ENCODE data around the gene MARCO. TPM values are rescaled to one million over a fixed set of nuclear protein-coding genes. Genes with fewer than 3 reads are reported as not detected.

Gene MARCO
- total and polyA plus RNA-seq, 10 of the 15 experiments (the other 5 are each of a cell fraction or from before 2014, with no cell fraction given): 0.13 to 0.67 (median 0.32) TPM; not detected in 5

DNA sequence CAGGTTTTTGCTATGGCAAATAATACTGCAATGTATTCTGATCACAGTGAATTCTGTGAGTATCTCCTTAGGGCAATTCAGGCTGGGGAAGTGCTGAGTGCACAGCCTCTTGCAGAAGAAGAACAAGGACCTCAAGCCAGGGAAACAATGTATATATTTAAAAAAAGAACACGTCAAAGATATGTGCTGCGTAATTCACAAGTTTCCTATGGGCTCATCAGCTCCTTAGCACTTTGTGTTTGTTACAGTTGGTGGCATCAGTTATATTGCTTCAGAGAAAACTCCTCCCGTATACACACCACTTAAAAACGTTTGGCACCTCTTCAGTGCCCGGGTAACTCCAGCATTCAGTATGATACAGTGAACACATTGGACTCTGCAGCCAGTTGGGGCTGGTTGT lies 16.5 kb upstream of the MARCO start (continued):
- TF ChIP-seq, protein P1, sequence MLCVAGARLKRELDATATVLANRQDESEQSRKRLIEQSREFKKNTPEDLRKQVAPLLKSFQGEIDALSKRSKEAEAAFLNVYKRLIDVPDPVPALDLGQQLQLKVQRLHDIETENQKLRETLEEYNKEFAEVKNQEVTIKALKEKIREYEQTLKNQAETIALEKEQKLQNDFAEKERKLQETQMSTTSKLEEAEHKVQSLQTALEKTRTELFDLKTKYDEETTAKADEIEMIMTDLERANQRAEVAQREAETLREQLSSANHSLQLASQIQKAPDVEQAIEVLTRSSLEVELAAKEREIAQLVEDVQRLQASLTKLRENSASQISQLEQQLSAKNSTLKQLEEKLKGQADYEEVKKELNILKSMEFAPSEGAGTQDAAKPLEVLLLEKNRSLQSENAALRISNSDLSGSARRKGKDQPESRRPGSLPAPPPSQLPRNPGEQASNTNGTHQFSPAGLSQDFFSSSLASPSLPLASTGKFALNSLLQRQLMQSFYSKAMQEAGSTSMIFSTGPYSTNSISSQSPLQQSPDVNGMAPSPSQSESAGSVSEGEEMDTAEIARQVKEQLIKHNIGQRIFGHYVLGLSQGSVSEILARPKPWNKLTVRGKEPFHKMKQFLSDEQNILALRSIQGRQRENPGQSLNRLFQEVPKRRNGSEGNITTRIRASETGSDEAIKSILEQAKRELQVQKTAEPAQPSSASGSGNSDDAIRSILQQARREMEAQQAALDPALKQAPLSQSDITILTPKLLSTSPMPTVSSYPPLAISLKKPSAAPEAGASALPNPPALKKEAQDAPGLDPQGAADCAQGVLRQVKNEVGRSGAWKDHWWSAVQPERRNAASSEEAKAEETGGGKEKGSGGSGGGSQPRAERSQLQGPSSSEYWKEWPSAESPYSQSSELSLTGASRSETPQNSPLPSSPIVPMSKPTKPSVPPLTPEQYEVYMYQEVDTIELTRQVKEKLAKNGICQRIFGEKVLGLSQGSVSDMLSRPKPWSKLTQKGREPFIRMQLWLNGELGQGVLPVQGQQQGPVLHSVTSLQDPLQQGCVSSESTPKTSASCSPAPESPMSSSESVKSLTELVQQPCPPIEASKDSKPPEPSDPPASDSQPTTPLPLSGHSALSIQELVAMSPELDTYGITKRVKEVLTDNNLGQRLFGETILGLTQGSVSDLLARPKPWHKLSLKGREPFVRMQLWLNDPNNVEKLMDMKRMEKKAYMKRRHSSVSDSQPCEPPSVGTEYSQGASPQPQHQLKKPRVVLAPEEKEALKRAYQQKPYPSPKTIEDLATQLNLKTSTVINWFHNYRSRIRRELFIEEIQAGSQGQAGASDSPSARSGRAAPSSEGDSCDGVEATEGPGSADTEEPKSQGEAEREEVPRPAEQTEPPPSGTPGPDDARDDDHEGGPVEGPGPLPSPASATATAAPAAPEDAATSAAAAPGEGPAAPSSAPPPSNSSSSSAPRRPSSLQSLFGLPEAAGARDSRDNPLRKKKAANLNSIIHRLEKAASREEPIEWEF (IDR thresholded peaks at IDR 0.05; ENCODE audit: insufficient replicate concordance, low read depth, low read length): no peak
- TF ChIP-seq SIX5 (IDR thresholded peaks at IDR 0.05; ENCODE audit: low read depth, low read length, severe bottlenecking) (no peak), EED (IDR thresholded peaks at IDR 0.05; ENCODE audit: low read depth) (no peak), BMI1 (IDR thresholded peaks at IDR 0.05; ENCODE audit: borderline replicate concordance) (no peak), KLF5 (IDR thresholded peaks at IDR 0.05; ENCODE audit: partially characterized antibody) (no peak), POLR2AphosphoS5 (IDR thresholded peaks at IDR 0.05; ENCODE audit: low read length) (no peak), RCOR1 (conservative IDR thresholded peaks at IDR 0.05; ENCODE audit: low read depth, low read length) (no peak)

DNA sequence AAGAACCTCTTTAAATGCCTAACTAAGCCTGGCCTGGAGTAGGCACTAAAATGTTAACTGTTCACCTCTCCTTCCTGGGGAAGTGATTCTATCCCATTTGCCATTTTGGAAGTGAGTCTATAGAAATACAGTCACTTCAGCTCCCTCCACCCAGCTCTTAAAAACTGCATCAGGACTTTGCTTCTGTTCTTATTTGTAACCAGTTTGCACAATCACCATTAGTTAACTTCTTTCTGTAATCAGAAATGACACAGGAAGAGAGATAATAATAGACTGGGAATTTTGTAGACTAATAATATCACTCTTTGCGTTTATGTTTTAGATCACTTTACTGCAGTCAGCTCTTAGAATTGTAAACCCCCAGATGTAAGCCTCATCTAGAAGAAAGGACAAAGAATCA lies 16.0 kb upstream of the MARCO start:
- Histone ChIP-seq H3K4me1 (ENCODE audit: control insufficient read depth, insufficient read depth, low read length) (no peaks in the 10 kb centered on the region), H3K79me2 (ENCODE audit: control insufficient read depth, insufficient read depth, low read length) (no peaks in the 10 kb centered on the region), H3K27me3 (replicated peaks in 1 of 2; ENCODE audit: control insufficient read depth in 2 of 2, insufficient read depth in 2 of 2, low read length in 1 of 2) (no peaks in the 10 kb centered on the region; a peak in 1 of 4 replicates), H3K27ac (ENCODE audit: control insufficient read depth, insufficient read depth) (no peak overlapping the region), H3K4me3 (no peak overlapping the region), H3K4me2 (ENCODE audit: control insufficient read depth, insufficient read depth) (no peak overlapping the region), H3K9me3 (replicated peaks; ENCODE audit: control insufficient read depth, insufficient read depth, low read length) (no peaks in the 10 kb centered on the region), H3K36me3 (ENCODE audit: control insufficient read depth in 2 of 2, insufficient read depth in 2 of 2, low read length in 1 of 2) (no peaks in the 10 kb centered on the region), H4K20me1 (ENCODE audit: control insufficient read depth, insufficient read depth) (no peaks in the 10 kb centered on the region), H3K9ac (ENCODE audit: control insufficient read depth, insufficient read depth, low read length) (no peak overlapping the region), H2AFZ (ENCODE audit: control insufficient read depth, low read depth, low read length) (no peak overlapping the region)
- intact Hi-C loops (cut with micrococcal nuclease; ENCODE audit: unreplicated experiment): no loop called here
- RAD21 ChIA-PET (ENCODE audit: unreplicated experiment): no interaction called here
- no peak for ATAC-seq
- no TSS peak for BruUV-seq (replicated peaks)
- in situ Hi-C loops (cut with MboI): no loop called here
- FAIRE-seq: no peak
- TF ChIP-seq, protein P2, sequence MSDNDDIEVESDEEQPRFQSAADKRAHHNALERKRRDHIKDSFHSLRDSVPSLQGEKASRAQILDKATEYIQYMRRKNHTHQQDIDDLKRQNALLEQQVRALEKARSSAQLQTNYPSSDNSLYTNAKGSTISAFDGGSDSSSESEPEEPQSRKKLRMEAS (IDR thresholded peaks at IDR 0.05; ENCODE audit: low read depth, low read length): no peak
- TF ChIP-seq KLF5 (IDR thresholded peaks at IDR 0.05; ENCODE audit: partially characterized antibody) (no peak), HDAC6 (IDR thresholded peaks at IDR 0.05; ENCODE audit: unreplicated experiment) (no peak), CBX5 (IDR thresholded peaks at IDR 0.05; ENCODE audit: low read depth) (no peak), BHLHE40 (IDR thresholded peaks at IDR 0.05; ENCODE audit: borderline replicate concordance in 1 of 2, low read depth in 2 of 2, low read length in 1 of 2) (no peak), NFIC (IDR thresholded peaks at IDR 0.05; ENCODE audit: low read depth, low read length) (no peak)
- TF ChIP-seq, protein P3, sequence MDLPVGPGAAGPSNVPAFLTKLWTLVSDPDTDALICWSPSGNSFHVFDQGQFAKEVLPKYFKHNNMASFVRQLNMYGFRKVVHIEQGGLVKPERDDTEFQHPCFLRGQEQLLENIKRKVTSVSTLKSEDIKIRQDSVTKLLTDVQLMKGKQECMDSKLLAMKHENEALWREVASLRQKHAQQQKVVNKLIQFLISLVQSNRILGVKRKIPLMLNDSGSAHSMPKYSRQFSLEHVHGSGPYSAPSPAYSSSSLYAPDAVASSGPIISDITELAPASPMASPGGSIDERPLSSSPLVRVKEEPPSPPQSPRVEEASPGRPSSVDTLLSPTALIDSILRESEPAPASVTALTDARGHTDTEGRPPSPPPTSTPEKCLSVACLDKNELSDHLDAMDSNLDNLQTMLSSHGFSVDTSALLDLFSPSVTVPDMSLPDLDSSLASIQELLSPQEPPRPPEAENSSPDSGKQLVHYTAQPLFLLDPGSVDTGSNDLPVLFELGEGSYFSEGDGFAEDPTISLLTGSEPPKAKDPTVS (IDR thresholded peaks at IDR 0.05; ENCODE audit: low read depth, low read length): no peak
- CTCF ChIA-PET: no interaction called here
- WGBS (ENCODE audit: insufficient coverage, insufficient replicate concordance, low lambda C conversion rate, missing lambda C conversion rate): 0% methylated on average over 1 of the region's 1 CpG
- SMC1A ChIA-PET (ENCODE audit: uncharacterized antibody, unreplicated experiment): no interaction called here
- DNase-seq (ENCODE audit: low read depth, low spot score): no peak
- POLR2A ChIA-PET: no interaction called here
